KOPT-K1 (cell line): ENCODE data around the gene LSAMP.
"Not testable (repeated sequence)": the region's sequence is repeated elsewhere in the genome, so short reads cannot be mapped to it uniquely, and the experiment has no call there.

ENCODE experiments used
- H3K27ac ChIP-seq: fragments of 200-600 bp; sonication (generic); 2 replicates; pipeline ENCODE4 v1.5.1; 2016; ENCODE audit warnings: antibody characterized with exemption, mild to moderate bottlenecking, low read depth, low read length; ENCODE audit not compliant: poor library complexity, severe bottlenecking
- H3K36me3 ChIP-seq: fragments of 200-600 bp; sonication (generic); 2 replicates; pipeline ENCODE4 v1.5.1; 2017; ENCODE audit warnings: antibody characterized with exemption, mild to moderate bottlenecking, low read length, moderate library complexity; ENCODE audit not compliant: insufficient read depth
- H3K9me3 ChIP-seq: fragments of 200-600 bp; sonication (generic); 2 replicates; pipeline ENCODE4 v1.5.1; 2017; ENCODE audit warnings: antibody characterized with exemption, low read length, mild to moderate bottlenecking; ENCODE audit not compliant: insufficient read depth, poor library complexity, severe bottlenecking

LSAMP gene

GRCh38 chr3:115784739-115785536 is 660.3 kb downstream of the LSAMP start:
- H3K27ac ChIP-seq: no peak overlapping the region

GRCh38 chr3:115783938-115784738 is 661.1 kb downstream of the LSAMP start:
- Histone ChIP-seq H3K36me3 (no peaks in the 10 kb centered on the region), H3K9me3 (no peaks in the 10 kb centered on the region), H3K27ac (peak overlapping the region; percentile 50)

More at GRCh38 chr3:115784739-115785536, 660.3 kb downstream of the LSAMP start:
- no peaks in the 10 kb centered on the region for H3K9me3 ChIP-seq
- no peaks in the 10 kb centered on the region for H3K36me3 ChIP-seq

GRCh38 chr3:115783426-115783825 is 661.9 kb downstream of the LSAMP start:
- not testable (repeated sequence) for H3K36me3 ChIP-seq, H3K27ac ChIP-seq, H3K9me3 ChIP-seq

- Histone ChIP-seq H3K36me3 (no peaks in the 10 kb centered on the region), H3K9me3 (no peaks in the 10 kb centered on the region), H3K27ac (no peak overlapping the region)
Measured at GRCh38 chr3:115779011-115779410, 666.3 kb downstream of the LSAMP start.

GRCh38 chr3:115772951-115773350 is 672.3 kb downstream of the LSAMP start:
- H3K36me3 ChIP-seq: no peaks in the 10 kb centered on the region
- no peak overlapping the region for H3K27ac ChIP-seq
- no peaks in the 10 kb centered on the region for H3K9me3 ChIP-seq

- no peak overlapping the region for H3K27ac ChIP-seq
- H3K36me3 ChIP-seq: no peaks in the 10 kb centered on the region
- H3K9me3 ChIP-seq: no peaks in the 10 kb centered on the region
Measured at GRCh38 chr3:115768661-115769060, 676.6 kb downstream of the LSAMP start.

- Histone ChIP-seq H3K36me3 (no peaks in the 10 kb centered on the region), H3K27ac (no peak overlapping the region), H3K9me3 (no peaks in the 10 kb centered on the region)
Measured at GRCh38 chr3:115766587-115767482, 678.5 kb downstream of the LSAMP start.

- Histone ChIP-seq H3K36me3 (no peaks in the 10 kb centered on the region), H3K27ac (no peak overlapping the region), H3K9me3 (no peaks in the 10 kb centered on the region)
Measured at GRCh38 chr3:115761927-115762305, 683.4 kb downstream of the LSAMP start.

GRCh38 chr3:115760716-115761115 is 684.6 kb downstream of the LSAMP start:
- Histone ChIP-seq H3K36me3 (no peaks in the 10 kb centered on the region), H3K9me3 (no peaks in the 10 kb centered on the region), H3K27ac (no peak overlapping the region)

GRCh38 chr3:115758076-115758763 is 687.1 kb downstream of the LSAMP start:
- no peaks in the 10 kb centered on the region for H3K9me3 ChIP-seq

GRCh38 chr3:115752978-115753377 is 692.3 kb downstream of the LSAMP start:
- not testable (repeated sequence) for H3K36me3 ChIP-seq, H3K27ac ChIP-seq, H3K9me3 ChIP-seq

More at GRCh38 chr3:115758076-115758763, 687.1 kb downstream of the LSAMP start:
- no peaks in the 10 kb centered on the region for H3K36me3 ChIP-seq
- no peak overlapping the region for H3K27ac ChIP-seq
